ENCODE results near the gene REC114. TPM values are rescaled to one million over a fixed set of nuclear protein-coding genes. Genes with fewer than 3 reads are reported as not detected.
"Not testable (repeated sequence)": the region's sequence is repeated elsewhere in the genome, so short reads cannot be mapped to it uniquely, and the experiment has no call there.

The REC114 gene, protein sequence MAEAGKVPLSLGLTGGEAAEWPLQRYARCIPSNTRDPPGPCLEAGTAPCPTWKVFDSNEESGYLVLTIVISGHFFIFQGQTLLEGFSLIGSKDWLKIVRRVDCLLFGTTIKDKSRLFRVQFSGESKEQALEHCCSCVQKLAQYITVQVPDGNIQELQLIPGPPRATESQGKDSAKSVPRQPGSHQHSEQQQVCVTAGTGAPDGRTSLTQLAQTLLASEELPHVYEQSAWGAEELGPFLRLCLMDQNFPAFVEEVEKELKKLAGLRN
- not detected in 2 replicates for total RNA-seq (2014; rRNA removed; shearing (Covaris generic))
- polyA plus RNA-seq (2014; cell fraction: nucleus; rRNA removed) = not detected in 2 replicates

DNA sequence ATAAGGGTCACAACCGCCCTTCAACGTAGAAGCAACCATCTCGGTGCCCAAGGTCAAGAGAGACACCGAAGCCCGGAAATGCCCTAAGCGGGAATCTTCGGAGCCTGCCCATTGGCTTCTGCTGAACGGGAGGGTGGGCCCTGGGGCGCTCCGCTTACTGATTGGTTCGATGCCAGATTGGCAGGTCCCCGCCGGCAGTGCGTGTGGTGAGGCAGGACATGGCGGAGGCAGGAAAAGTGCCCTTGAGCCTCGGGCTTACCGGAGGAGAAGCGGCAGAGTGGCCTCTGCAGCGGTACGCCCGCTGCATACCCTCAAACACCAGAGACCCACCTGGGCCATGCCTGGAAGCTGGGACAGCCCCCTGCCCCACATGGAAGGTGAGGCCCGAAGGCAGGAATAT lies at the start of gene REC114:
Gene REC114, plus strand, starts transcription at position 197 of the 400 bp plus-strand sequence. Its CDS starts 22 bp downstream, at position 219.
- no peak for DNase-seq (ENCODE audit: extremely low read depth, low read depth)

DNA sequence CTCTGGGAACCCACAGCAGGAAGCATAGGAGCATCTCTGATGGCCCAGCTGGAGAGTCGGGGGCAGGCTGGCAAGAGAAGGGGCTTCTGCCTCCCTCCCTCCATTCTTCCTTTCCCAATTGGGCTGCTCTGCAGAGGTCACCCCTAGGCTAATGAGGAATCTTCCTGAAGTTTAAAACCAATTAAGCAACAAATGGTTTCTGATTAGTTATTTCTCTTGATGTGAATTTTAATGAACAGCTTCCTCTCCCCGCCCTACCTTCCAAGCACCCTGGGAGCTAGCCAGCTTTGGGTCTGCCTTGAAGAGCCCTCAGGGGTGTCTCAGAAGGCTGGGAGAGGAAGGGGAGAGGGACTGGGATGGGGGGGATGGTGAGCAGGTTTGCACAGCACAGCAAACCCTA lies 49.6 kb upstream of the REC114 start:
- no peak for DNase-seq (ENCODE audit: extremely low read depth, low read depth)

- no peak for DNase-seq (ENCODE audit: extremely low read depth, low read depth)
Measured at GRCh38 chr15:73394782-73395181, 48.2 kb upstream of the REC114 start.

- no peak for DNase-seq (ENCODE audit: extremely low read depth, low read depth)
Measured at GRCh38 chr15:73395671-73396070, 47.3 kb upstream of the REC114 start.

- no peak for DNase-seq (ENCODE audit: extremely low read depth, low read depth)
Measured at GRCh38 chr15:73397461-73397860, 45.5 kb upstream of the REC114 start.

DNA sequence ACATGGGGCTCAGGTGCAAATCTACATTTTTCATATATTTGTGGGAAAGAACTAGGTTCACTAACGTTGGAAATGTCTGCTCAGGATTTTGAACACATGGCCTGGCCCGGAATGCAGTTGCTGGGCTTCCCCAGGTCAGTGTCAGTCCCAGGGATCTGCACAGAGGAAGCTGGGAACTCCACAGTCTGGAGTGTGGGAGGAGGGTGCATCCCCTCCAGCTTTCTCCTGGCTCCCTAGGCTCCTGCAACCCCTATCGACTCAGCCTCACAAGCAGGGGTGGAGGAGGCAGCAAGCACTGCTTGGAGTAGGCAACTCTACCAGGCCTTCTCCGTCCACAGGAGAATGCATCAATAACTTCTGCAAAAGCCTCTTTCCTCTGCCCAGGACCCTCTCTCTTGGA lies 44.1 kb upstream of the REC114 start:
- DNase-seq (ENCODE audit: extremely low read depth, low read depth) = no peak

DNA sequence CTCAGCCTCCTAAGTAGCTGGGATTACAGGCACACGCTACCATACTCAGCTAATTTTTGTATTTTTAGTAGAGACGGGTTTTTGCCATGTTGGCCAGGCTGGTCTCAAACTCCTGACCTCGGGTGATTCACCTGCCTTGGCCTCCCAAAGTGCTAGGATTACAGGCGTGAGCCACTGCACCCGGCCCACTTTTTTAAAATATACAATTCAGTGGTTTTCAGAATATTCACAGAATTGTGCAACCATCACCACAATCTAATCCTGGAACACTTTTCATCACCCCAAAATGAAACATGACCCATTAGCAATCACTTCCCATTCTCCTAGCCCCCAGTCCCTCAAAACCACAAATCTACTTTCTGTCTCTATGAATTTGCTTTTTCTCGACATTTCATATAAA lies 42.7 kb upstream of the REC114 start:
- DNase-seq (ENCODE audit: extremely low read depth, low read depth) = not testable (repeated sequence)

DNA sequence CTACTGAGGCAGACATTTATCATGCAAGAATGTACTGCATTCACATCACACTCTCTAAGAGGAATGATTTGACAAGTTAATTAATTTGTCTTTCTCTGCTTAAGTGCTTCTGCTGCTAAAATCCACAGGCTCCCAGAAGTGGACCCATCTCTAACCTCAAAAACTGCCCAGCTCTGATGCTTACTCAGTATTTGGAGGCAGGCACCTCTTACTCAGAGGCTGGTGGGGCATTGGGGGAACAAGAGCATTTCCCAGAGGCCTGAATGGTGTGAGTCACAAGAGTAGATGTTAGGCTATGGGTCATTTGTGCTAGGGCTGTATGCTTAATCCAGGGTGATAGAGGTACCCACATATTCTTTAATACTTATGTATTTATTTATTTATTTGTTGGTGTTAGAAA lies 39.8 kb upstream of the REC114 start:
- DNase-seq (ENCODE audit: extremely low read depth, low read depth) = no peak

DNA sequence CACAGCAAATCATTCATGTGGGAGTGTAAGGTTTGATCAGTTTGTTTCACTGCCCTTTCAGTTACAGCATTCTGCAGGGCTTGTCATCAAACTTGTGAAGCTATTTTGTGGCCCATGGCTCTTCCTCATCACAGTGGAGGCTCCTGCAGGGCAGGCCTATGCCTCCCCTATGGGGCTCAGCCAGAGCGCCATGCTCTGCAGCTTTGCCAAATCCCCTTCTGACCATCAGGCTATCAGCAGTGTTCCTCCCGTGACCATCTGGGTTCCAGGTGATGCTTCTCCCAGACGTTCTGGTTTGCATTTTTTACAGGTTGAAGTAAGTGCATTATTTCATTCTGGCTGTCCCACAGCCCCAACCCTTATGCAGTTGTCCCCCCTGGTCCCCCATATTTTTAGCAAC lies 28.1 kb upstream of the REC114 start:
- DNase-seq (ENCODE audit: extremely low read depth, low read depth) = no peak

- no peak for DNase-seq (ENCODE audit: extremely low read depth, low read depth)
Measured at GRCh38 chr15:73424506-73424905, 18.5 kb upstream of the REC114 start.

- no peak for DNase-seq (ENCODE audit: extremely low read depth, low read depth)
Measured at GRCh38 chr15:73425510-73425909, 17.5 kb upstream of the REC114 start.

- no peak for DNase-seq (ENCODE audit: extremely low read depth, low read depth)
Measured at GRCh38 chr15:73426323-73426994, 16.5 kb upstream of the REC114 start.

GRCh38 chr15:73431329-73431728 lies 11.6 kb upstream of the REC114 start:
- not testable (repeated sequence) for DNase-seq (ENCODE audit: extremely low read depth, low read depth)

DNA sequence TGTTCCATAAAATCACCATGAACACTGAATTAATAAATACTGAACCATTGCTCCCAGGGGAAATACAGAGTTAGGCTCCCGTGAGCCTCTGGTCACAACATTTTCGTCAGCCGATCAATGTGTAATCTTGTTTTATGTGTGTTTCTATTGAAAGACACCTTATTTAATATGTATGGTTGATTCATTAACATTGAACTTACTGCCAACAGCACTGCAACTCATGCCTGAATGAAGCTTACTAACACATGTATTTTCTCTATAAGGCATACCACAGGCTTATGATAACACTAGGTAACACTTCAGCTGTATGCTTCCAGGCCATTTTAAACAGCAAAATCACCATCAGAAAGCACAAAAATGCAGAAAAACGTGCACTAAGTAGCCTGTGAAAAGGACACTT lies 9.1 kb upstream of the REC114 start:
- no peak for DNase-seq (ENCODE audit: extremely low read depth, low read depth)

DNA sequence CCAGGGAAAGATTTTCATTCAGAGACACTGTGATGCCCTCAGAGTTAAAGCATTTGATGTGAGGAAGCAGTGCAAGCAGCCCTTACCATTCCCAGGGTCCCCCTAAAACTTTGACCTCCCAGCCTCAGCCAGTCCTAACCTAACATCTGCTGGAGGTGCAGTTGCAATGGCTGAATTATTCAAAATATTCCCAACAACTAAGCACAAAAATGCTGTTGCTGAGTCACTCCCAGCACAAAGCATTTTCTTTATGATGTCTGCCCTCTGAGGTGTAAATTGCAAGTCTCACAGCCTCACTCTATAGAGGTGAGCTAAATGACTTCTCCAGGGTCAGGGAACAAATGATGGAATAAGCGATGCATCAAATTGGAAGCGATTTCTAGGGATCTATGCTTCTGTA lies 6.4 kb upstream of the REC114 start:
- DNase-seq (ENCODE audit: extremely low read depth, low read depth) = no peak

- DNase-seq (ENCODE audit: extremely low read depth, low read depth) = no peak
Measured at GRCh38 chr15:73437543-73438109, 5.3 kb upstream of the REC114 start.

- no peak for DNase-seq (ENCODE audit: extremely low read depth, low read depth)
Measured at GRCh38 chr15:73438651-73439050, 4.3 kb upstream of the REC114 start.

DNA sequence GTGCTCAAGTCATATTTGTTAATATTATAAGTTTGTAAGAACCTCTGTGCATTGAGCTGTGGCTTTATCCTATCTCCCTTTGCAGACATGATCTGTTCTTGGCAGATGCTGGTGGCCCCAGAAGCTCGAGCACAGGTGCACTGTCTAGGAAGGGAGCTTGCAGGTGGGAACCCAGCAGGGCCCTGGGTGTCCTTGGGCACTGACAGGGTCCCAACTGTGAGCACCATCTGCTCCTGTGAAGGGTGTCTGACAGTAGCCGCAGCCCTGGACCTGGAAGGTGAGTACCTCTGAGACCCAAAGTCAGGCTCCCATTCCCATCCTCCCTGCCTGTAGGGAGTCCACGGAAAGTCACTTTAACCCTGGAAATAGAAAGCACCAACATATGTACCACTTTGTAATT lies 2.4 kb upstream of the REC114 start:
- no peak for DNase-seq (ENCODE audit: extremely low read depth, low read depth)

- no peak for DNase-seq (ENCODE audit: extremely low read depth, low read depth)
Measured at GRCh38 chr15:73442421-73442820, 543 bp upstream of the REC114 start.

GRCh38 chr15:73447471-73447870 lies 4.5 kb downstream of the REC114 start:
- DNase-seq (ENCODE audit: extremely low read depth, low read depth) = not testable (repeated sequence)

GRCh38 chr15:73448158-73448758 lies 5.3 kb downstream of the REC114 start:
- not testable (repeated sequence) for DNase-seq (ENCODE audit: extremely low read depth, low read depth)

GRCh38 chr15:73449980-73450379 lies 7.0 kb downstream of the REC114 start:
- not testable (repeated sequence) for DNase-seq (ENCODE audit: extremely low read depth, low read depth)

Data from NCI-H460 (cell line).